ENCODE results near the gene FCF1. TPM values are rescaled to one million over a fixed set of nuclear protein-coding genes. Genes with fewer than 3 reads are reported as not detected.

Gene FCF1
- total RNA-seq, 1 donor from 2014 or later = 51.3 TPM

- TF ChIP-seq CTCF (IDR thresholded peaks at IDR 0.05; ENCODE audit: unreplicated experiment) = no peak
- no peaks in the 10 kb centered on the region for H3K27me3 Mint-ChIP-seq
Observed at GRCh38 chr14:74737753-74738325, 24.9 kb downstream of the FCF1 start.

GRCh38 chr14:74739293-74740030, 26.5 kb downstream of the FCF1 start:
- no peak for DNase-seq (ENCODE audit: low spot score, unreplicated experiment)
- TF ChIP-seq CTCF (IDR thresholded peaks at IDR 0.05; ENCODE audit: unreplicated experiment) = no peak
- H3K4me1 Mint-ChIP-seq (ENCODE audit: low read depth) = peaks cover 13% of the 10 kb centered on the region
- peaks cover 11% of the 10 kb centered on the region for H3K36me3 Mint-ChIP-seq (ENCODE audit: insufficient read depth)
- no peaks in the 10 kb centered on the region for H3K27me3 Mint-ChIP-seq
- H3K9me3 Mint-ChIP-seq (ENCODE audit: low read depth) = no peaks in the 10 kb centered on the region
- no peak overlapping the region for H3K27ac Mint-ChIP-seq
- no peak overlapping the region for H3K4me3 Mint-ChIP-seq (ENCODE audit: low read depth)

More at GRCh38 chr14:74737753-74738325, 24.9 kb downstream of the FCF1 start:
- no peaks in the 10 kb centered on the region for H3K9me3 Mint-ChIP-seq (ENCODE audit: low read depth)
- peaks cover 9% of the 10 kb centered on the region for H3K36me3 Mint-ChIP-seq (ENCODE audit: insufficient read depth)
- H3K4me1 Mint-ChIP-seq (ENCODE audit: low read depth) = peaks cover 18% of the 10 kb centered on the region
- H3K4me3 Mint-ChIP-seq (ENCODE audit: low read depth) = no peak overlapping the region
- DNase-seq (ENCODE audit: low spot score, unreplicated experiment) = no peak
- H3K27ac Mint-ChIP-seq = no peak overlapping the region

DNA sequence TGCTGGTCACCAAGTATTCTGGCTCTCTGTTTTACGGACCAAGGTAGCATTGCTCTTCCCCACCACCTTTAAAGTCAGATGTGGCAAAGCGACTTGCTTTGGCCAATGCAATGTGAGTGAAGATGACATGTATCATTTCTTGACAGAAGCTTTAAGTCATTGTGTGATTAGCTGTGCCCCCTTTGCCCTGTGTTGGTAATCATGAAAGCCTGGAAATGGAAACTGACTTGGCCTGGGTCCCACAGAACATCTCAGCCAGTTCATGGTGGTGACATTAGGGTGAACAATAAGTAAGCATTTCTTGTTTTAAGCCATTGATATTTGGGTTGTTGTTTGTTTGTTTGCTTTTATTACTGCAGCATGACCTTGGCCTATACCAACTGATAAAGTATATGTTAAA, 34.3 kb downstream of the FCF1 start:
- H3K27ac Mint-ChIP-seq = no peak overlapping the region
- no peak overlapping the region for H3K4me3 Mint-ChIP-seq (ENCODE audit: low read depth)
- TF ChIP-seq CTCF (IDR thresholded peaks at IDR 0.05; ENCODE audit: unreplicated experiment) = no peak
- H3K9me3 Mint-ChIP-seq (ENCODE audit: low read depth) = peaks cover 5% of the 10 kb centered on the region
- no peaks in the 10 kb centered on the region for H3K27me3 Mint-ChIP-seq
- peaks cover 3% of the 10 kb centered on the region for H3K36me3 Mint-ChIP-seq (ENCODE audit: insufficient read depth)
- DNase-seq (ENCODE audit: low spot score, unreplicated experiment) = no peak
- no peaks in the 10 kb centered on the region for H3K4me1 Mint-ChIP-seq (ENCODE audit: low read depth)

DNA sequence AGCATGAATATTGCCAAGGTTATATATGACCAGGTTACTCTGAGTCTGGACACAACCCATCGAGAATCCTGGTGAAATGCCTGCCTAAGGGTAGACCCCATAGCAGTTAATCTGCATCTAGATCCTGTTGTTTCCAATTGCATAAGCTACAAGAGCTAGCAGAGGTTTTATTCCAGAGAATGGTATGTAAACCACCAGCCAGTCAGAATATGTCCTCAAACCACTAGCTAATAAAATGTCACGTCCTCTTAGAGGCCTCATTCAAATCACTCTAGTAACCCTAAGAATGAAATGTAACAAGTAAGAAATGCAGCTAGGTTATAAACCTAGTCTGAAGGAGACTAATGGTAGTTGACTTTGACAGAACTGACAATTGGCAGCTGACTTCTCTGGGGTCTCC, 41.2 kb downstream of the FCF1 start:
- peaks cover 6% of the 10 kb centered on the region for H3K36me3 Mint-ChIP-seq (ENCODE audit: insufficient read depth)

GRCh38 chr14:74754899-74755298, 42.0 kb downstream of the FCF1 start:
- peaks cover under 1% of the 10 kb centered on the region for H3K27me3 Mint-ChIP-seq
- no peak for TF ChIP-seq CTCF (IDR thresholded peaks at IDR 0.05; ENCODE audit: unreplicated experiment)
- peaks cover 6% of the 10 kb centered on the region for H3K36me3 Mint-ChIP-seq (ENCODE audit: insufficient read depth)
- DNase-seq (ENCODE audit: low spot score, unreplicated experiment) = no peak
- H3K9me3 Mint-ChIP-seq (ENCODE audit: low read depth) = peaks cover 15% of the 10 kb centered on the region
- H3K4me1 Mint-ChIP-seq (ENCODE audit: low read depth) = no peaks in the 10 kb centered on the region
- no peak overlapping the region for H3K27ac Mint-ChIP-seq
- H3K4me3 Mint-ChIP-seq (ENCODE audit: low read depth) = no peak overlapping the region

More for the DNA sequence above, 41.2 kb downstream of the FCF1 start:
- no peaks in the 10 kb centered on the region for H3K27me3 Mint-ChIP-seq
- DNase-seq (ENCODE audit: low spot score, unreplicated experiment) = no peak
- peaks cover 15% of the 10 kb centered on the region for H3K9me3 Mint-ChIP-seq (ENCODE audit: low read depth)
- TF ChIP-seq CTCF (IDR thresholded peaks at IDR 0.05; ENCODE audit: unreplicated experiment) = no peak
- no peak overlapping the region for H3K27ac Mint-ChIP-seq
- H3K4me1 Mint-ChIP-seq (ENCODE audit: low read depth) = no peaks in the 10 kb centered on the region
- no peak overlapping the region for H3K4me3 Mint-ChIP-seq (ENCODE audit: low read depth)
